Hepatocyte (in vitro differentiated cells): ENCODE data around the gene SLC44A1.

Experiments
- CTCF ChIP-seq: fragments of 200-600 bp; sonication (generic); IDR thresholded peaks from 2 replicates; pipeline ENCODE4 v1.5.1; 2016; ENCODE audit warnings: antibody characterized with exemption, mild to moderate bottlenecking; ENCODE audit not compliant: poor library complexity
- EZH2 ChIP-seq: fragments of 200-600 bp; sonication (generic); IDR thresholded peaks from 2 replicates; pipeline ENCODE4 v1.6.1; 2016; ENCODE audit warnings: antibody characterized with exemption, mild to moderate bottlenecking, borderline replicate concordance
- EZH2phosphoT487 ChIP-seq: fragments of 200-600 bp; sonication (generic); IDR thresholded peaks from one replicate; pipeline ENCODE4 v1.6.1; 2018; ENCODE audit warnings: antibody characterized with exemption, mild to moderate bottlenecking, low read depth, moderate library complexity; ENCODE audit not compliant: unreplicated experiment, severe bottlenecking

- TF ChIP-seq EZH2phosphoT487, result no peak
- no peak for TF ChIP-seq CTCF
- TF ChIP-seq EZH2, result no peak
Observed at GRCh38 chr9:105233873-105234272, 10.6 kb upstream of the SLC44A1 start.
